GM20431 (cell line): ENCODE results near the gene CFAP53.

Source experiments
- in situ Hi-C: fragments of 300-500 bp; cut with MseI, MboI; formaldehyde crosslinking; loops from one replicate; pipeline ENCODE4 v1.15.0; 2020; ENCODE audit warnings: low sequenced_read_pairs; ENCODE audit not compliant: unreplicated experiment

The CFAP53 gene

GRCh38 chr18:50199921-50200320, 66.4 kb downstream of the CFAP53 start:
- in situ Hi-C loops: no loop called here

GRCh38 chr18:50199346-50199855, 66.9 kb downstream of the CFAP53 start:
- in situ Hi-C loops: no loop called here

- in situ Hi-C loops: no loop called here
These were observed 70.0 kb downstream of the CFAP53 start for GRCh38 chr18:50196261-50196660.

GRCh38 chr18:50195689-50196088, 70.6 kb downstream of the CFAP53 start:
- in situ Hi-C loops: no loop called here

- in situ Hi-C loops: no loop called here
These were observed 71.4 kb downstream of the CFAP53 start, which contains the start of gene MYO5B for GRCh38 chr18:50194631-50195532. Gene MYO5B (minus strand): TSS chr18:50195147. CDS start chr18:50194793, 354 bp downstream.

GRCh38 chr18:50193796-50194630, 72.3 kb downstream of the CFAP53 start:
- in situ Hi-C loops: no loop called here

GRCh38 chr18:50192995-50193795, 73.1 kb downstream of the CFAP53 start:
- in situ Hi-C loops: no loop called here

GRCh38 chr18:50190926-50191325, 75.4 kb downstream of the CFAP53 start:
- in situ Hi-C loops: no loop called here

GRCh38 chr18:50190236-50190635, 76.1 kb downstream of the CFAP53 start:
- in situ Hi-C loops: no loop called here

GRCh38 chr18:50189160-50189559, 77.1 kb downstream of the CFAP53 start:
- in situ Hi-C loops: no loop called here

GRCh38 chr18:50188652-50189051, 77.6 kb downstream of the CFAP53 start:
- in situ Hi-C loops: no loop called here

GRCh38 chr18:50187659-50188058, 78.6 kb downstream of the CFAP53 start:
- in situ Hi-C loops: no loop called here

GRCh38 chr18:50186385-50186784, 79.9 kb downstream of the CFAP53 start:
- in situ Hi-C loops: no loop called here

GRCh38 chr18:50183556-50183955, 82.7 kb downstream of the CFAP53 start:
- in situ Hi-C loops: no loop called here

GRCh38 chr18:50182511-50182910, 83.8 kb downstream of the CFAP53 start:
- in situ Hi-C loops: no loop called here

- in situ Hi-C loops: no loop called here
These were observed 84.7 kb downstream of the CFAP53 start for GRCh38 chr18:50181590-50181989.

- in situ Hi-C loops: no loop called here
These were observed 86.8 kb downstream of the CFAP53 start for GRCh38 chr18:50179465-50179864.

- in situ Hi-C loops: no loop called here
These were observed 88.9 kb downstream of the CFAP53 start for GRCh38 chr18:50177294-50177992.
